OCI-LY1 (cell line): Measurements from ENCODE around the gene RNF17.

Experiments used
- H2AFZ ChIP-seq: fragments of 200-600 bp; sonication (generic), shearing (Covaris generic); 2 replicates; pipeline ENCODE4 v1.6.0; 2014; ENCODE audit warnings: antibody characterized with exemption, mild to moderate bottlenecking, low read length
- H3F3A ChIP-seq: fragments of 200-600 bp; sonication (generic), shearing (Covaris generic); 2 replicates; pipeline ENCODE4 v1.6.0; 2014; ENCODE audit warnings: mild to moderate bottlenecking, antibody characterized with exemption, low read length, moderate library complexity; ENCODE audit not compliant: insufficient read depth
- H3K27ac ChIP-seq: fragments of 200-600 bp; sonication (generic); 2 replicates; pipeline ENCODE4 v1.5.1; 2014; ENCODE audit warnings: low read length, mixed run types, mild to moderate bottlenecking, low read depth; ENCODE audit not compliant: poor library complexity, severe bottlenecking
- H3K27me3 ChIP-seq: fragments of 200-600 bp; sonication (generic); 2 replicates; pipeline ENCODE4 v1.6.0; 2014; ENCODE audit warnings: antibody characterized with exemption, mild to moderate bottlenecking, low read length, moderate library complexity; ENCODE audit not compliant: insufficient read depth
- H3K36me3 ChIP-seq: fragments of 200-600 bp; sonication (generic); 2 replicates; pipeline ENCODE4 v1.6.1; 2014; ENCODE audit warnings: mild to moderate bottlenecking, antibody characterized with exemption, low read length, moderate library complexity, mixed read lengths; ENCODE audit not compliant: insufficient read depth
- H3K4me1 ChIP-seq: fragments of 200-600 bp; sonication (generic); 2 replicates; pipeline ENCODE4 v1.5.1; 2014; ENCODE audit warnings: mild to moderate bottlenecking, low read length, moderate library complexity; ENCODE audit not compliant: insufficient read depth, severe bottlenecking
- H3K4me2 ChIP-seq: fragments of 200-600 bp; sonication (generic), shearing (Covaris generic); 2 replicates; pipeline ENCODE4 v1.6.1; 2014; ENCODE audit warnings: low read length
- H3K4me3 ChIP-seq: fragments of 200-600 bp; sonication (generic); 2 replicates; pipeline ENCODE4 v1.5.1; 2014; ENCODE audit warnings: low read length, low read depth, mild to moderate bottlenecking, mixed read lengths; ENCODE audit not compliant: poor library complexity, severe bottlenecking
- H3K79me2 ChIP-seq: fragments of 200-600 bp; shearing (Covaris generic); 2 replicates; pipeline ENCODE4 v1.6.1; 2016; ENCODE audit warnings: mixed run types, low read length, mixed read lengths; ENCODE audit not compliant: insufficient read depth
- H3K9ac ChIP-seq: fragments of 200-600 bp; sonication (generic), shearing (Covaris generic); 2 replicates; pipeline ENCODE4 v1.6.1; 2014; ENCODE audit warnings: mild to moderate bottlenecking, low read length, mixed read lengths
- H3K9me2 ChIP-seq: fragments of 200-600 bp; sonication (generic), shearing (Covaris generic); 2 replicates; pipeline ENCODE4 v1.6.1; 2014; ENCODE audit warnings: low read depth, mild to moderate bottlenecking, low read length, mixed read lengths
- H3K9me3 ChIP-seq: fragments of 200-600 bp; shearing (Covaris generic); 2 replicates; pipeline ENCODE4 v1.6.1; 2014; ENCODE audit warnings: low read length, mixed read lengths
- H4K20me1 ChIP-seq: fragments of 200-600 bp; sonication (generic), shearing (Covaris generic); 2 replicates; pipeline ENCODE4 v1.6.0; 2016; ENCODE audit warnings: mild to moderate bottlenecking, low read length; ENCODE audit not compliant: insufficient read depth
- CTCF ChIP-seq: fragments of 200-600 bp; sonication (generic), shearing (Covaris generic); IDR thresholded peaks from 2 replicates; pipeline ENCODE4 v1.5.1; 2017; ENCODE audit warnings: mild to moderate bottlenecking, antibody characterized with exemption, low read length, moderate library complexity, mixed read lengths
- EZH2 ChIP-seq: fragments of 200-600 bp; sonication (generic), shearing (Covaris generic); IDR thresholded peaks from 2 replicates; pipeline ENCODE4 v1.8.0; 2017; ENCODE audit warnings: borderline replicate concordance, mixed run types, mild to moderate bottlenecking, antibody characterized with exemption, low read length, moderate library complexity, mixed read lengths

Gene RNF17

GRCh38 chr13:24866488-24866887, 102.5 kb downstream of the RNF17 start:
- no peaks in the 10 kb centered on the region for H3K36me3 ChIP-seq
- H3K27me3 ChIP-seq = no peaks in the 10 kb centered on the region
- no peaks in the 10 kb centered on the region for H3K79me2 ChIP-seq
- no peaks in the 10 kb centered on the region for H3K9me3 ChIP-seq
- H3K27ac ChIP-seq = no peak overlapping the region
- H3K4me2 ChIP-seq = no peak overlapping the region
- H4K20me1 ChIP-seq = no peaks in the 10 kb centered on the region
- no peaks in the 10 kb centered on the region for H3F3A ChIP-seq
- no peaks in the 10 kb centered on the region for H3K4me1 ChIP-seq
- TF ChIP-seq CTCF (no peak), EZH2 (no peak)
- H3K4me3 ChIP-seq = no peak overlapping the region
- H3K9ac ChIP-seq = no peak overlapping the region
- H2AFZ ChIP-seq = no peak overlapping the region
- H3K9me2 ChIP-seq = no peaks in the 10 kb centered on the region

GRCh38 chr13:24868874-24869273, 104.9 kb downstream of the RNF17 start:
- Histone ChIP-seq H3K27me3 (no peaks in the 10 kb centered on the region), H3K4me1 (no peaks in the 10 kb centered on the region), H3K79me2 (no peaks in the 10 kb centered on the region), H3F3A (no peaks in the 10 kb centered on the region), H3K27ac (no peak overlapping the region), H3K4me2 (no peak overlapping the region), H3K36me3 (no peaks in the 10 kb centered on the region), H3K4me3 (no peak overlapping the region), H3K9ac (no peak overlapping the region), H3K9me2 (no peaks in the 10 kb centered on the region), H3K9me3 (no peaks in the 10 kb centered on the region), H2AFZ (no peak overlapping the region), H4K20me1 (no peaks in the 10 kb centered on the region)
- TF ChIP-seq CTCF = no peak
- no peak for TF ChIP-seq EZH2

DNA sequence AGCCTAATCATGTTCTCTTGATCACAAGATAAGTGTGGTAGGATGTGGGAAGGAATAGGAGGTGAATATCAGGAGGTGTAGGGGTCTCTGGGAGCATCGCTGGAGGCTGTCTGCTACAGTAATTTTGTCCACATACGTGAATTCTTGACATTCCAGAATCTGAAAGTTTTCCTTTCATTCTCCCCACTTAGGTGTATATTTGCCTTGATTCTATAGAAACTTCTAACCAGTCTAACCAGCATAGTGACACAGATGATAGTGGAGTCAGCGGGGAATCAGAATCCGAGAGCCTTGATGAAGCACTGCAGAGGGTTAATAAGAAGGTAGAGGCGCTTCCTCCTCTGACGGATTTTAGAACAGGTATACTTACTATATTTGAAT, 106.4 kb downstream of the RNF17 start:
- no peaks in the 10 kb centered on the region for H3K9me3 ChIP-seq
- H3K4me3 ChIP-seq = no peak overlapping the region
- H3K79me2 ChIP-seq = no peaks in the 10 kb centered on the region
- TF ChIP-seq EZH2 (no peak), CTCF (no peak)
- H3F3A ChIP-seq = no peaks in the 10 kb centered on the region
- H3K9ac ChIP-seq = no peak overlapping the region
- no peaks in the 10 kb centered on the region for H3K4me1 ChIP-seq
- no peaks in the 10 kb centered on the region for H4K20me1 ChIP-seq
- no peaks in the 10 kb centered on the region for H3K9me2 ChIP-seq
- no peak overlapping the region for H2AFZ ChIP-seq
- no peak overlapping the region for H3K4me2 ChIP-seq
- H3K27ac ChIP-seq = no peak overlapping the region
- H3K36me3 ChIP-seq = no peaks in the 10 kb centered on the region
- H3K27me3 ChIP-seq = no peaks in the 10 kb centered on the region
